OCI-LY7 (cell line): ENCODE data around the gene CASP2.

Source experiments
- CTCF ChIP-seq: fragments of 200-600 bp; sonication (generic); conservative IDR thresholded peaks from 2 replicates; pipeline ENCODE4 v1.5.1; 2014; ENCODE audit warnings: mild to moderate bottlenecking, antibody characterized with exemption, low read length, moderate library complexity, mixed read lengths
- EZH2phosphoT487 ChIP-seq: fragments of 200-600 bp; sonication (generic); IDR thresholded peaks from 2 replicates; pipeline ENCODE4 v1.6.1; 2018; ENCODE audit warnings: low read depth, borderline replicate concordance, mild to moderate bottlenecking, mixed run types, antibody characterized with exemption, low read length, moderate library complexity, mixed read lengths

DNA sequence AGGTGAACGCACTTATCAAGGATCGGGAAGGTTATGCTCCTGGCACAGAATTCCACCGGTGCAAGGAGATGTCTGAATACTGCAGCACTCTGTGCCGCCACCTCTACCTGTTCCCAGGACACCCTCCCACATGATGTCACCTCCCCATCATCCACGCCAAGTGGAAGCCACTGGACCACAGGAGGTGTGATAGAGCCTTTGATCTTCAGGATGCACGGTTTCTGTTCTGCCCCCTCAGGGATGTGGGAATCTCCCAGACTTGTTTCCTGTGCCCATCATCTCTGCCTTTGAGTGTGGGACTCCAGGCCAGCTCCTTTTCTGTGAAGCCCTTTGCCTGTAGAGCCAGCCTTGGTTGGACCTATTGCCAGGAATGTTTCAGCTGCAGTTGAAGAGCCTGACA, 16.8 kb downstream of the CASP2 start:
- no peak for TF ChIP-seq CTCF
- no peak for TF ChIP-seq EZH2phosphoT487
